Caco-2 (cell line): Measurements from ENCODE around the gene PHIP. TPM values are rescaled to one million over a fixed set of nuclear protein-coding genes. Genes with fewer than 3 reads are reported as not detected.
A peak's percentile ranks its signal among the peaks of the same experiment; 100 is the strongest.

ENCODE experiments used
- BruUV-seq: library from RNA; stranded (reverse); fragments of 400-500 nt; replicated peaks from 2 replicates; lab custom pipeline; 2021; lab: Mats Ljungman, UMichigan
- CTCF ChIA-PET: fragments of 300-600 bp; sonication (Branson Sonifier 250); formaldehyde crosslinking; loops from one replicate; lab custom pipeline; 2022; ENCODE audit warnings: antibody characterized with exemption; lab: Charles Lee
- POLR2A ChIA-PET: fragments of 300-600 bp; sonication (Branson Sonifier 250); formaldehyde crosslinking; loops from one replicate; lab custom pipeline; 2022; ENCODE audit warnings: antibody characterized with exemption; lab: Charles Lee
- DNase-seq, 2 experiments: peaks; one replicate each; pipeline versions ENCODE4 v3.0.0 to v3.0.0-alpha.2; 2020 to 2022
- H3K27me3 ChIP-seq: replicated peaks from 2 replicates; pipeline ENCODE4 v1.6.0; 2011; ENCODE audit warnings: low read length; ENCODE audit not compliant: control insufficient read depth, insufficient read depth
- H3K36me3 ChIP-seq: 2 replicates; pipeline ENCODE4 v1.5.1; 2011; ENCODE audit warnings: low read length; ENCODE audit not compliant: control insufficient read depth, insufficient read depth
- H3K4me1 ChIP-seq: fragments of 250-450 bp; sonication (Bioruptor Pico); 2 replicates; pipeline ENCODE4 v1.5.1; 2020; ENCODE audit warnings: mild to moderate bottlenecking
- H3K4me3 ChIP-seq: 2 replicates; pipeline ENCODE4 v1.5.1; 2011; ENCODE audit warnings: low read depth, mild to moderate bottlenecking, control low read depth, low read length
- H3K9me3 ChIP-seq: fragments of 250-450 bp; sonication (Bioruptor Pico); 2 replicates; pipeline ENCODE4 v1.5.1; 2020; ENCODE audit warnings: mild to moderate bottlenecking, moderate library complexity
- H3K27ac Mint-ChIP-seq: one replicate; pipeline ENCODE4 v1.8.0; 2022; ENCODE audit warnings: mixed read lengths; ENCODE audit not compliant: unreplicated experiment
- H3K27me3 Mint-ChIP-seq: one replicate; pipeline ENCODE4 v1.8.0; 2022; ENCODE audit warnings: mixed read lengths; ENCODE audit not compliant: insufficient read depth, unreplicated experiment
- H3K36me3 Mint-ChIP-seq: one replicate; pipeline ENCODE4 v1.8.0; 2022; ENCODE audit warnings: mild to moderate bottlenecking, mixed read lengths; ENCODE audit not compliant: insufficient read depth, unreplicated experiment
- H3K4me1 Mint-ChIP-seq: one replicate; pipeline ENCODE4 v1.8.0; 2022; ENCODE audit warnings: low read depth, mixed read lengths; ENCODE audit not compliant: unreplicated experiment
- H3K4me3 Mint-ChIP-seq: one replicate; pipeline ENCODE4 v1.8.0; 2022; ENCODE audit warnings: mild to moderate bottlenecking, moderate library complexity, mixed read lengths; ENCODE audit not compliant: unreplicated experiment
- H3K9me3 Mint-ChIP-seq: one replicate; pipeline ENCODE4 v1.8.0; 2022; ENCODE audit warnings: mixed read lengths; ENCODE audit not compliant: unreplicated experiment
- CTCF ChIP-seq, 2 experiments: fragments of 200-600 bp in 1 of 2; IDR thresholded peaks; 1 replicate in 1 of 2; 2 replicates in 1 of 2; pipeline versions ENCODE4 v1.5.1 to v1.8.0; 2011 to 2022; ENCODE audit warnings: antibody characterized with exemption in 1 of 2, control low read depth in 1 of 2, inconsistent platforms in 1 of 2, low read depth in 1 of 2, low read length in 1 of 2, mild to moderate bottlenecking in 1 of 2, moderate library complexity in 1 of 2; ENCODE audit not compliant: insufficient read depth in 1 of 2, severe bottlenecking in 1 of 2, unreplicated experiment in 1 of 2
- intact Hi-C: fragments of 100-400 bp; cut with micrococcal nuclease; formaldehyde crosslinking; loops from one replicate; pipeline ENCODE4 v1.10.0; 2022; ENCODE audit not compliant: unreplicated experiment
- total RNA-seq: library from RNA; stranded (reverse); gene quantifications from 2 replicates; pipeline ENCODE4 v1.2.3, GENCODE V29; 2022

Gene PHIP
- total RNA-seq, 1 experiment from 2014 or later, result 31.2 TPM

DNA sequence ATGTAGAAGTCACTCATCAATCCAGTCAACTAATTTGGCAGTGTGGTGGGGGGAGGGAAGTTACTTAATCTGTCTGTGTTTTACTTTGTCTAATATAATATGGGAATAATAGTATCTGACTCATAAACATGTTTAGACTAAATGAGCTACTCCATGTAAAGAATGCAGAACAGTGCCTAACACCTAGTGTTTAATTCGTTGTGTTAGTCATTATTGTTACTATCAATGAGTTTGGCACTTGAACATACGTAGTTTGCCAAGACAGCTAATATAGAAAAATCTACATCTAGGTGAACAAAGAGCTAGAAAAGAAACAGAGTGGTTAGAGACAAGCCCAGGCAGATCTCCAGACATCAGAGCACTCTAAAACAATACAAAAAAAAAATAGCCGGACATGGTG, 161.6 kb downstream of the PHIP start:
- Mint-ChIP-seq H3K9me3 (peaks cover 7% of the 10 kb centered on the region), H3K27me3 (no peaks in the 10 kb centered on the region), H3K27ac (no peak overlapping the region), H3K4me1 (peaks cover 2% of the 10 kb centered on the region), H3K4me3 (no peak overlapping the region), H3K36me3 (no peaks in the 10 kb centered on the region)
- no TSS peak for BruUV-seq
- DNase-seq, result no peak
- Histone ChIP-seq H3K4me3 (no peak overlapping the region), H3K36me3 (no peaks in the 10 kb centered on the region), H3K4me1 (no peaks in the 10 kb centered on the region), H3K27me3 (no peaks in the 10 kb centered on the region), H3K9me3 (no peaks in the 10 kb centered on the region; the same call in none of the 2 replicates)
- CTCF ChIA-PET, result no interaction called here
- intact Hi-C loops, result no loop called here
- TF ChIP-seq CTCF (IDR thresholded peaks at IDR 0.05; ENCODE audit: insufficient read depth in 1 of 2, low read depth in 1 of 2, low read length in 1 of 2, severe bottlenecking in 1 of 2, unreplicated experiment in 1 of 2), result no peak
- POLR2A ChIA-PET, result no interaction called here

GRCh38 chr6:78911218-78911940, 166.7 kb downstream of the PHIP start:
- Histone ChIP-seq H3K4me1 (no peaks in the 10 kb centered on the region), H3K36me3 (no peaks in the 10 kb centered on the region), H3K9me3 (no peaks in the 10 kb centered on the region), H3K27me3 (no peaks in the 10 kb centered on the region), H3K4me3 (peak overlapping the region; percentile 58; the same call in 1 of the 2 replicates)
- Mint-ChIP-seq H3K4me3 (peak overlapping the region; percentile 70), H3K4me1 (peaks cover 18% of the 10 kb centered on the region), H3K9me3 (no peaks in the 10 kb centered on the region), H3K27ac (no peak overlapping the region), H3K27me3 (no peaks in the 10 kb centered on the region), H3K36me3 (no peaks in the 10 kb centered on the region)
- intact Hi-C loops, result no loop called here
- DNase-seq, result no peak
- ChIA-PET POLR2A (no interaction called here), CTCF (no interaction called here)
- TF ChIP-seq CTCF (IDR thresholded peaks at IDR 0.05; ENCODE audit: insufficient read depth in 1 of 2, low read depth in 1 of 2, low read length in 1 of 2, severe bottlenecking in 1 of 2, unreplicated experiment in 1 of 2), result no peak
- no TSS peak for BruUV-seq

GRCh38 chr6:78910591-78911171, 167.4 kb downstream of the PHIP start:
- no peaks in the 10 kb centered on the region for H3K4me1 ChIP-seq
- no peak overlapping the region for H3K27ac Mint-ChIP-seq
- CTCF ChIA-PET, result no interaction called here

More at GRCh38 chr6:78910591-78911171, 167.4 kb downstream of the PHIP start:
- POLR2A ChIA-PET, result no interaction called here
- Histone ChIP-seq H3K9me3 (no peaks in the 10 kb centered on the region), H3K27me3 (no peaks in the 10 kb centered on the region), H3K4me3 (peak overlapping the region; percentile 58), H3K36me3 (no peaks in the 10 kb centered on the region)
- no peaks in the 10 kb centered on the region for H3K9me3 Mint-ChIP-seq
- intact Hi-C loops, result no loop called here
- peaks cover 18% of the 10 kb centered on the region for H3K4me1 Mint-ChIP-seq
- H3K36me3 Mint-ChIP-seq, result no peaks in the 10 kb centered on the region
- no peaks in the 10 kb centered on the region for H3K27me3 Mint-ChIP-seq
- no peak for TF ChIP-seq CTCF (IDR thresholded peaks at IDR 0.05; ENCODE audit: insufficient read depth in 1 of 2, low read depth in 1 of 2, low read length in 1 of 2, severe bottlenecking in 1 of 2, unreplicated experiment in 1 of 2)
- no TSS peak for BruUV-seq
- DNase-seq, result peak; percentile 36 to 39
- peak overlapping the region; percentile 70 for H3K4me3 Mint-ChIP-seq
